GM18526 (cell line): ENCODE data around the gene PPP2CA.

Experiments used
- POLR2A ChIP-seq: IDR thresholded peaks from 3 replicates; pipeline ENCODE4 v1.6.1; 2011; ENCODE audit not compliant: insufficient read length; ENCODE audit errors: extremely low read depth

PPP2CA gene

GRCh38 chr5:134225780-134226440, at the start of gene PPP2CA:
Gene PPP2CA, minus strand, starts transcription at chr5:134226073. Its CDS starts 212 bp downstream, at chr5:134225861.
- peak; percentile 53 for TF ChIP-seq POLR2A

GRCh38 chr5:134273642-134274395, 47.9 kb upstream of the PPP2CA start:
- TF ChIP-seq POLR2A, result no peak

GRCh38 chr5:134271059-134271458, 45.2 kb upstream of the PPP2CA start:
- TF ChIP-seq POLR2A, result no peak

- no peak for TF ChIP-seq POLR2A
Measured at GRCh38 chr5:134268919-134269318, 43.0 kb upstream of the PPP2CA start.

GRCh38 chr5:134268019-134268601, 42.2 kb upstream of the PPP2CA start:
- TF ChIP-seq POLR2A, result no peak

GRCh38 chr5:134267366-134268018, 41.6 kb upstream of the PPP2CA start:
- no peak for TF ChIP-seq POLR2A

- no peak for TF ChIP-seq POLR2A
Measured at GRCh38 chr5:134263801-134264200, 37.9 kb upstream of the PPP2CA start.

GRCh38 chr5:134258896-134259295, 33.0 kb upstream of the PPP2CA start:
- no peak for TF ChIP-seq POLR2A

GRCh38 chr5:134257176-134257575, 31.3 kb upstream of the PPP2CA start:
- TF ChIP-seq POLR2A, result no peak

- no peak for TF ChIP-seq POLR2A
Measured at GRCh38 chr5:134255418-134256150, 29.7 kb upstream of the PPP2CA start.

GRCh38 chr5:134252671-134253070, 26.8 kb upstream of the PPP2CA start:
- TF ChIP-seq POLR2A, result no peak

GRCh38 chr5:134250949-134251348, 25.1 kb upstream of the PPP2CA start:
- TF ChIP-seq POLR2A, result no peak

GRCh38 chr5:134249469-134250379, 23.9 kb upstream of the PPP2CA start:
- TF ChIP-seq POLR2A, result no peak

- TF ChIP-seq POLR2A, result no peak
Measured at GRCh38 chr5:134248256-134248655, 22.4 kb upstream of the PPP2CA start.
